ENCODE results near the gene PHACTR2. TPM values are rescaled to one million over a fixed set of nuclear protein-coding genes. Genes with fewer than 3 reads are reported as not detected.

The PHACTR2 gene
- total RNA-seq, 1 experiment from 2014 or later: 39.8 TPM

GRCh38 chr6:143652841-143653331 lies 24.9 kb upstream of the PHACTR2 start:
- POLR2A ChIA-PET (ENCODE audit: unreplicated experiment): no interaction called here
- no TSS peak for BruUV-seq (replicated peaks)

GRCh38 chr6:143655541-143655940 lies 22.2 kb upstream of the PHACTR2 start:
- Histone ChIP-seq H3K4me2 (no peak overlapping the region), H4K20me1 (ENCODE audit: insufficient read depth) (no peaks in the 10 kb centered on the region), H3K9me2 (ENCODE audit: insufficient read depth) (no peaks in the 10 kb centered on the region), H3F3A (ENCODE audit: insufficient read depth, low read depth) (no peaks in the 10 kb centered on the region), H2AFZ (no peak overlapping the region), H3K36me3 (ENCODE audit: low read depth) (no peaks in the 10 kb centered on the region), H3K27ac (no peak overlapping the region), H3K79me2 (ENCODE audit: low read depth) (no peaks in the 10 kb centered on the region), H3K9me3 (ENCODE audit: insufficient read depth, low read depth) (0 out of 2 replicates have a peak, but pooled peaks cover 3% of the 10 kb centered on the region), H3K4me3 (no peak overlapping the region), H3K4me1 (replicated peaks; ENCODE audit: insufficient read depth) (no peaks in the 10 kb centered on the region), H3K27me3 (ENCODE audit: insufficient read depth, low read depth) (no peaks in the 10 kb centered on the region)
- DNase-seq: no peak
- intact Hi-C loops (cut with micrococcal nuclease; ENCODE audit: unreplicated experiment): no loop called here
- no TSS peak for BruUV-seq (replicated peaks)
- TF ChIP-seq EZH2 (IDR thresholded peaks at IDR 0.05; ENCODE audit: low read depth): no peak
- no peak for TF ChIP-seq CTCF (conservative IDR thresholded peaks at IDR 0.05)
- ChIA-PET POLR2A (ENCODE audit: unreplicated experiment) (no interaction called here), CTCF (no interaction called here)

More at GRCh38 chr6:143652841-143653331, 24.9 kb upstream of the PHACTR2 start:
- no peak overlapping the region for H3K27ac ChIP-seq
- no peaks in the 10 kb centered on the region for H3K9me2 ChIP-seq (ENCODE audit: insufficient read depth)
- H3K4me3 ChIP-seq: no peak overlapping the region
- no peaks in the 10 kb centered on the region for H3K79me2 ChIP-seq (ENCODE audit: low read depth)
- H3K27me3 ChIP-seq (ENCODE audit: insufficient read depth, low read depth): no peaks in the 10 kb centered on the region
- H3K9me3 ChIP-seq (ENCODE audit: insufficient read depth, low read depth): no peaks in the 10 kb centered on the region
- TF ChIP-seq CTCF (conservative IDR thresholded peaks at IDR 0.05): no peak
- TF ChIP-seq EZH2 (IDR thresholded peaks at IDR 0.05; ENCODE audit: low read depth): no peak
- no peaks in the 10 kb centered on the region for H4K20me1 ChIP-seq (ENCODE audit: insufficient read depth)
- no peaks in the 10 kb centered on the region for H3K4me1 ChIP-seq (replicated peaks; ENCODE audit: insufficient read depth)
- H3K36me3 ChIP-seq (ENCODE audit: low read depth): no peaks in the 10 kb centered on the region
- CTCF ChIA-PET: no interaction called here
- intact Hi-C loops (cut with micrococcal nuclease; ENCODE audit: unreplicated experiment): no loop called here
- no peaks in the 10 kb centered on the region for H3F3A ChIP-seq (ENCODE audit: insufficient read depth, low read depth)
- no peak overlapping the region for H3K4me2 ChIP-seq
- DNase-seq: no peak
- H2AFZ ChIP-seq: no peak overlapping the region

GRCh38 chr6:143656026-143656425 lies 21.7 kb upstream of the PHACTR2 start:
- BruUV-seq (replicated peaks): no TSS peak
- no peak for TF ChIP-seq EZH2 (IDR thresholded peaks at IDR 0.05; ENCODE audit: low read depth)
- TF ChIP-seq CTCF (conservative IDR thresholded peaks at IDR 0.05): no peak

More at GRCh38 chr6:143656026-143656425, 21.7 kb upstream of the PHACTR2 start:
- Histone ChIP-seq H3K27ac (no peak overlapping the region), H2AFZ (no peak overlapping the region), H3K4me3 (no peak overlapping the region), H3K36me3 (ENCODE audit: low read depth) (no peaks in the 10 kb centered on the region), H3K9me3 (ENCODE audit: insufficient read depth, low read depth) (0 out of 2 replicates have a peak, but pooled peaks cover 3% of the 10 kb centered on the region), H3K79me2 (ENCODE audit: low read depth) (no peaks in the 10 kb centered on the region), H3K4me2 (no peak overlapping the region), H4K20me1 (ENCODE audit: insufficient read depth) (no peaks in the 10 kb centered on the region), H3K4me1 (replicated peaks; ENCODE audit: insufficient read depth) (no peaks in the 10 kb centered on the region), H3K27me3 (ENCODE audit: insufficient read depth, low read depth) (no peaks in the 10 kb centered on the region), H3F3A (ENCODE audit: insufficient read depth, low read depth) (no peaks in the 10 kb centered on the region), H3K9me2 (ENCODE audit: insufficient read depth) (no peaks in the 10 kb centered on the region)
- DNase-seq: no peak
- intact Hi-C loops (cut with micrococcal nuclease; ENCODE audit: unreplicated experiment): no loop called here
- CTCF ChIA-PET: no interaction called here
- POLR2A ChIA-PET (ENCODE audit: unreplicated experiment): no interaction called here
